GM10266 (cell line): ENCODE measurements around the gene FPR3.

Experiments used
- DNase-seq: peaks from one replicate; pipeline ENCODE4 v3.0.0; 2012; ENCODE audit errors: extremely low spot score
- TF ChIP-seq, protein P1 (sequence below): IDR thresholded peaks from 2 replicates; pipeline ENCODE4 v1.5.1; 2012; ENCODE audit warnings: mild to moderate bottlenecking, low read depth; ENCODE audit not compliant: control insufficient read depth, insufficient read depth; ENCODE audit errors: missing control alignments

The FPR3 gene

DNA sequence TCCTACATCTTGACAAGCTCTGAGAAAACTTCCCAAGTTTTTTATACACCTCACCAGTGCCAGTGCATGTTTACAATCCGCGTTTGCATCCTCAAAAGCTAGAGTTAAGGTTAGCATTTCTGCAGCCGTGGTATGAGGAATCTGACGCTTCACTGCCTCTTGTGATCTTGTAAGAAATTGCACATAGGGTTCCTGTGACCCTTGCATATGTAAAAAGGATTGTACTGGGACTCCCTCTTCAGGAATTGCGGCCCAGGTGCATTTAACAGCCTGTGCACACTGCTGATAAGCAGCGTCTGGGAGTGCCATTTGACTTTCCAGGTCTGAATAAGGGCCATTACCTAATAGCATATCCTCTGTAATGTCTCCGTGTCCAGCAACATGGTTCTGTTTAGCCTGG is 15.3 kb downstream of the FPR3 start:
- TF ChIP-seq, protein P1, sequence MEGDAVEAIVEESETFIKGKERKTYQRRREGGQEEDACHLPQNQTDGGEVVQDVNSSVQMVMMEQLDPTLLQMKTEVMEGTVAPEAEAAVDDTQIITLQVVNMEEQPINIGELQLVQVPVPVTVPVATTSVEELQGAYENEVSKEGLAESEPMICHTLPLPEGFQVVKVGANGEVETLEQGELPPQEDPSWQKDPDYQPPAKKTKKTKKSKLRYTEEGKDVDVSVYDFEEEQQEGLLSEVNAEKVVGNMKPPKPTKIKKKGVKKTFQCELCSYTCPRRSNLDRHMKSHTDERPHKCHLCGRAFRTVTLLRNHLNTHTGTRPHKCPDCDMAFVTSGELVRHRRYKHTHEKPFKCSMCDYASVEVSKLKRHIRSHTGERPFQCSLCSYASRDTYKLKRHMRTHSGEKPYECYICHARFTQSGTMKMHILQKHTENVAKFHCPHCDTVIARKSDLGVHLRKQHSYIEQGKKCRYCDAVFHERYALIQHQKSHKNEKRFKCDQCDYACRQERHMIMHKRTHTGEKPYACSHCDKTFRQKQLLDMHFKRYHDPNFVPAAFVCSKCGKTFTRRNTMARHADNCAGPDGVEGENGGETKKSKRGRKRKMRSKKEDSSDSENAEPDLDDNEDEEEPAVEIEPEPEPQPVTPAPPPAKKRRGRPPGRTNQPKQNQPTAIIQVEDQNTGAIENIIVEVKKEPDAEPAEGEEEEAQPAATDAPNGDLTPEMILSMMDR: no peak
- DNase-seq: no peak

GRCh38 chr19:51811344-51811743 is 16.4 kb downstream of the FPR3 start:
- no peak for DNase-seq
- TF ChIP-seq, protein P1: no peak

- TF ChIP-seq, protein P1: no peak
- DNase-seq: no peak
These were observed 20.1 kb downstream of the FPR3 start for GRCh38 chr19:51815043-51815442.

DNA sequence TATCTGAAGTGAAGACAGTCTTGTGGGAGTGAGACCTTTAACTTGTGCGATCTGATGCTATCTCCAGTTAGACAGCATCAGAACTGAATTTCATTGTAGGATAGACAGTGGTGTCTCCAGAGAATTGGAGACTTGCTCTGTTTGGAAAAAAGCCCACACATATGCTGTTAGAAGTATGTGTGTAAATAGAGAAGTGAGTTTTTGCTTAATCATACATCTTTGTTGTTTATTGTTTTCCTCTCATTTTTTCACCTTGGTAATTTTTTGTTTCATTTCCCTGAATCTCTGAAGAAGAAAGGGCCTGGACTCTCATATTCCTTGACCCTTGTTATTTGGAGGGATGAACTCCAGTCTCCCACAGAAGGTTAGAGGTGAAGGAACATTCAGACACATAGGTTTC is 21.8 kb downstream of the FPR3 start:
- TF ChIP-seq, protein P1: no peak
- DNase-seq: no peak

GRCh38 chr19:51820011-51820410 is 25.1 kb downstream of the FPR3 start:
- DNase-seq: no peak
- TF ChIP-seq, protein P1: no peak

DNA sequence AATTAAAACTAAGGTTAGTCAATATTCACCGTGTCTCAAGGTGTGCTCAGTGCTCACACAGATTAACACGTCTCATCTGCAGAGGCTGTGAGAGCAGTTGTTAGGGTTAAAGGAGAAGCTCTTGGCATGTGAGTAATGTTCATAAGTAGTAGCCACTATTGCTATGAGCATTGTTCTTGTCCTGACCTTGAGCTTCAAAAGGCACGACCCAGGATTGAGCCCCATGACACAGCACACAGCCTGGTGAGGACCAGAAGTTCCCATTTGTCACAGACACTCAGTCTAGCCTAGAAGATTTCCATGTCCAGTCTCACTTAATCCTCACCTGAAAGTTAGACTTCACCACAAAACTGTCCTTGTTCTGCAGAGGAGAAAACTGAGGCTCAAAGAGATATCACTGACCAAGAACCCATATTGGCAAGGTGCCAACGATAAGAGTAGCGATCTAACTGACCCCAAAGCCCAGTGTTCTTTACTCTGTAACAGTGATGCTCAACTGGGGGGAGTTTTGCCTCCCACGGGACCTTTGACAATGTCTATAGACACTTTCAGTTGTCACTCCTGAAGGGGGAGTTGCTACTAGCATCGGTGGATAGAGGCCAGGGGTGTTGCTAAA is 26.0 kb downstream of the FPR3 start:
- DNase-seq: no peak
- TF ChIP-seq, protein P1: no peak

- TF ChIP-seq, protein P1: no peak
- no peak for DNase-seq
These were observed 26.5 kb downstream of the FPR3 start for GRCh38 chr19:51821456-51821855.
